ENCODE data around the gene KCNG3.
A peak's percentile ranks its signal among the peaks of the same experiment; 100 is the strongest.

Gene KCNG3

GRCh38 chr2:42493468-42494354 is at the start of gene KCNG3:
KCNG3 (minus strand) TSS chr2:42493982; CDS start chr2:42493501, 481 bp downstream.
- peak; percentile 49 for DNase-seq

- DNase-seq = no peak
Measured at GRCh38 chr2:42542871-42543270, 49.1 kb upstream of the KCNG3 start.

GRCh38 chr2:42537493-42537892 is 43.7 kb upstream of the KCNG3 start:
- no peak for DNase-seq

GRCh38 chr2:42532397-42532796 is 38.6 kb upstream of the KCNG3 start:
- DNase-seq = no peak

- DNase-seq = no peak
Measured at GRCh38 chr2:42523341-42523740, 29.6 kb upstream of the KCNG3 start.

GRCh38 chr2:42522035-42522434 is 28.3 kb upstream of the KCNG3 start:
- no peak for DNase-seq

- DNase-seq = no peak
Measured at GRCh38 chr2:42519624-42520023, 25.8 kb upstream of the KCNG3 start.

- no peak for DNase-seq
Measured at GRCh38 chr2:42516418-42516901, 22.7 kb upstream of the KCNG3 start.

- DNase-seq = peak; percentile 37
Measured at GRCh38 chr2:42513252-42513918, 19.6 kb upstream of the KCNG3 start.

- DNase-seq = peak; percentile 37
Measured at GRCh38 chr2:42510608-42511243, 16.9 kb upstream of the KCNG3 start.

GRCh38 chr2:42510191-42510590 is 16.4 kb upstream of the KCNG3 start:
- DNase-seq = no peak

GRCh38 chr2:42504364-42505230 is 10.8 kb upstream of the KCNG3 start:
- no peak for DNase-seq

GRCh38 chr2:42503291-42503690 is 9.5 kb upstream of the KCNG3 start:
- DNase-seq = peak; percentile 14

- no peak for DNase-seq
Measured at GRCh38 chr2:42498497-42498896, 4.7 kb upstream of the KCNG3 start.

- DNase-seq = no peak
Measured at GRCh38 chr2:42495611-42496010, 1.8 kb upstream of the KCNG3 start.

- no peak for DNase-seq
Measured at GRCh38 chr2:42495234-42495581, 1.4 kb upstream of the KCNG3 start.

GRCh38 chr2:42494355-42495233 is 812 bp upstream of the KCNG3 start:
- DNase-seq = peak; percentile 55

- DNase-seq = no peak
Measured at GRCh38 chr2:42492691-42493467, 903 bp downstream of the KCNG3 start.

GRCh38 chr2:42488297-42488696 is 5.5 kb downstream of the KCNG3 start:
- DNase-seq = no peak

- DNase-seq = no peak
Measured at GRCh38 chr2:42486145-42486906, 7.5 kb downstream of the KCNG3 start.

Measured in NCI-H226 (cell line).